Hepatic stellate cell (primary cell): ENCODE data around the gene SLC20A1.
A peak's percentile ranks its signal among the peaks of the same experiment; 100 is the strongest.
"Not testable (repeated sequence)": the region's sequence is repeated elsewhere in the genome, so short reads cannot be mapped to it uniquely, and the experiment has no call there.

Source experiments
- DNase-seq: peaks from one replicate; pipeline ENCODE4 v3.0.0; 2011; ENCODE audit warnings: low spot score

The SLC20A1 gene

DNA sequence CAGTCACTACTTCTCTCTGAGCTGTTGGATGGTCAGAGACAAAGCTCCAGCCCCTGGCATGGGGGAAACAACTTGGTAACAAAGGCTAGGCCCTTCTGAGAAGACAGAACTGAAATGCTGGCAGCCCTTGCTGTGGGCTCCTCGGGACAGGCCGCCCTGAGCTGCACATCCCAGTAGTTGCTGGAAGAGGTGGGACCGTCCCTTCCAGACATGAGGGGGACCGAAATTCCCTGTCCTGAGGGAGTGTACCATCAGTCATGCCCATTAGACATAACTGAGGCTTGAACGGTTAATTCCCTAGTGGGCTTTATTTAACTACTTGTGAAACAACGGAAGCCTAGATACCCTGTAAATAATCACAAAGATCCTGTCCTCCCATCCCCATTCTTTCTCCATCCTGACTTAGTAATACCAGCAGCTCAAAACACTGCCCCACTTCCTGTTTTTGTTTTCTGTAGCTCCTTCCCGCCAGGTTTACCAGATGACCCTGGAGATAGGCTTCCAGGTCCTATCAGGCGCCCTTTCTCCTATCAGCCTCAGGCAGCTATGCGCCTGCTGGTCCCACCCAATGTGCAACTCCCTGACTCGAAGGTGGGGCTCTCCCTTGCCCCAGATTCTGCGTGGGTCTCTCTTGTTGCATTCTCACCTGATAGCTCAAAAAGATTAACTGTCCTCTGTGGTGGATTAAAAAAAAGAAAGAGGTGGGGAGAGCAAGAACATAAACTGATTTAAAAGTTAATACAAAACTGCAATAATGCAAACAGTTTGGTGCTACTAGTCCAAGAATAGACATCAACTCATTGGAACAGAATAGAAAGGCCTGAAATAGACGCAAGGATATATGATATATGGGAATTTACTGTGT, 38.0 kb downstream of the SLC20A1 start:
- DNase-seq = no peak

DNA sequence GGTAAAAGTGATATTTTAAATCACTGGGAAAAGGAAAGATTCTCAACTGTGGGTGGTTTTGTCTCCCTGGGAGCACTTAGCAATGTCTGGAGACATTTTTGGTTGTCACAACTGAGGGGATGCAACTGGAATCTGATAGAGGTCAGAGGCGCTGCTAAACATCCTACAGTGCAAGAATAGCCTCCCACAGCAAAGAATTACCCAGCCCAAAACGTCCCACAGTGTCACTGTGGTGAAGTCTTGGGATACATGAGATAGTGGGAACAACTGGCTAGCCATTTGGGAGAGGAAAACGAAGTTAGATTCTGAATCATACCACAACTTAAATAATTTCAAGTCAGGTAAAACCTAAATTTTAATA, 38.7 kb downstream of the SLC20A1 start:
- no peak for DNase-seq

DNA sequence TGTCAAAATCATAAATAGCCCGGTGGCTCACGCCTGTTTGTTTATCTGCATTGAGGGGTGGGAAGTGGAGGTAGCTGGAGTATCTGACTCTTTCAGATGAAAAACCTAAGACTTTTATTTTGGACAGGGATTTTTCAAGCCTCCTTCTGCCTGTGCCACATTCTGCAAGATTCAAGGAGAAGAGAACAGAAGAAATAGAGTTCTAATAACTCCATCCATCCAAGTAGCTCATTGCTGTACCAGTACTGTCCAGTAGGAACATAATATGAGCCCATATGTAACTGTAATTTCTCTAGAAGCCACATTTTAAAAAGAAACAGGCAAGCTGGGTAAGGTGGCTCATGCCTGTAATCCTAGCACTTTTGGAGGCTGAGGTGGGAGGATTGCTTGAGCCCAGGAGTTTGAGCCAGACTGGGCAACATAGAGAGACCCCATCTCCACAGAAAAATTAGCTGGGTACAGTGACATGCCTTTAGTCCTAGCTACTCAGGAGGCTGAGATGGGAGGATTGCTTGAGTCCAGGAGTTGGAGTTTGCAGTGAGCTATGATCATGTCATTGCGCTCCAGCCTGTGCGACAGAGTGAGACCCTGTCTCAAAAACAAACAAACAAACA, 39.6 kb downstream of the SLC20A1 start:
- no peak for DNase-seq

DNA sequence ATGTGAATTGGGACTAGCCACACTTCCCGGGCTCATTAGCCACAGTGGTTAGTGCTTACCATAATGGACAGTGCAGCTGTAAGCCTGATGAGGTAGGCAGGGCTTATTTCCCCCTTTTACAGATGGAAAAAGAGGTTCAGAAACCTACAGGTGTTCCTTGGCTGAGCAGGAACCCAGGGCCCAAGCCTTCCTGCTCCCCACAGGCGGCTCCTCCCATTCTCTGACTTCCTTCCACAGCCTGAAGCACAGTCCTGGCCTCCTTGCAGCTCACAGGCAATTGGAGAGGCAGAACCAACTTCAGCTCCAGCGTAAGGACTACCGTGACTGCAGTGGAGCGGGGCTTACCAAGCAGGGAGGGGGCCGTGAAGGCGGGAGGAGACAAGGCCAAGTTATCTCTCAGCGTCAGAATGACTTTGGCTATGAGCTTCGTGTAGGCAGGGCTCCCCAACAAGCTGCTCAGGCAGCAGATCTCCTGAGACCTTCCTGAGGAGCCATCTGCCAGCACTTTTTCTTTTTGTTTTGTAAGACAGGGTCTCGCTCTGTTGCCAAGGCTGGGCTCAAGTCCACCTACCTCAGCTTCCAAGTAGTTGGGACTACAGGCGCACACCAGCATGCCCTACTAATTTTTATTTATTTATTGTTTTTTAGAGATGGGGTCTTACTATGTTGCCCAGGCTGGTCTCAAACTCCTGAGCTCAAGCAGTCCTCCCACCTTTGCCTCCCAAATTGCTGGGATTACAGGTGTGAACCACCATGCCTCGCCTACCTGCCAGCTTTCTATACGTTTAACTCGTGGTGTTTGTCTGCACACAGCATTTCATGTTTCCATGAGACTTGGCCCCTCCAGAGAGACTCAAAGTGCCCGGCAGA, 40.8 kb downstream of the SLC20A1 start:
- DNase-seq = no peak

DNA sequence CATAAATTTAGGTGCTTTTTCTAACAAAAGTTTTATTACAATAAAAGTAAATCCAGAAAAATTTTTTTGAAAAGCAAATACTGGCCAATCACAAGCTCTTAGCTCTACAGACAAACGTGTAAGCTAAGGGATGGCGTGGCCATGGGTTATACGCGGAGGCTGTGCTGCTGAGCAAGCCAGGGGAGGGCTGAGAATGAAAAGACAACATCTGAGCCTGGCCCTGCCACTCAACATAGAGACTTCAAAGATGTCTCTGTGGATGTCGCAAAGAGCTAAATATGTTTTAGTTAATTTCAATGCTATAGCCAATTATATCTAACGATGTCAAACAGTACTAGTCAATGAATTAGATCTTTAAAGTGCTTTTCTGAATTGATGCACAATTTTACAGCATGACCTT, 41.8 kb downstream of the SLC20A1 start:
- no peak for DNase-seq

DNA sequence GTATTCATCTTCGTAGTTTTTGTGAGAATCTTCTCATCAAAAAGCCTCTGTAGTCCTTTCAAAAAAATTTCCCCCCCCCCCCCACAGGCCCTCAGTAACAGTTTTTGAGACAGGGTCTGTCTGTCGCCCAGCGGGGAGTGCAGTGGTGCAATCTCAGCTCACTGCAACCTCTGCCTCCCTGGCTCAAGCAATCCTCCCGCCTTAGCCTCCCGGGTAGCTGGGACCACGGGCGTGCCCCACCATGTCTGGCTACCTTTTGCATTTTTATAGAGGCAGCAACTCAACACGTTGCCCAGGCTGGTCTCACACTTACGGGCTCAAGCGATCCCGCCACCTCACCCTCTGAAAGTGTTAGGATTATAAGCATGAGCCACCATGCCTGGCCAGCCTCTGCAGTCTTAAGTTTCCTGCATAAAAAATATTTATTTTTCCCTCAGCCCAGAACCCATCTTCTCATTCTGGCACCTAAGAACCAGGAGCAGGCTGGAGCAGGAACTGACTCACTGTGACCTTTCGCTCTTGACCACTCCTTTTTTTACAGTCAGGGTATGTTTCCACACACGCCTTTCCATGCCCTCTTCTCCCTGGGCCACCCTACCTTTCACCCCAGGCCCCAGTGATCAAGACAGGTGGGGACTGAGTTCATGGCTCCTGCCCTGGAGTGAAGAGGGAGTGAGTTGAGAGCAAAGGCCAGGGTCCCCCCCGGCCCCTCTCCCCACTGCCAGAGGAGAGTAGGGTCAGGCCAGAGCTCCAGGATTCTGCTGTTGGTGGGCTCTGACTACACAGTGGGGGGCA, 42.5 kb downstream of the SLC20A1 start:
- no peak for DNase-seq

DNA sequence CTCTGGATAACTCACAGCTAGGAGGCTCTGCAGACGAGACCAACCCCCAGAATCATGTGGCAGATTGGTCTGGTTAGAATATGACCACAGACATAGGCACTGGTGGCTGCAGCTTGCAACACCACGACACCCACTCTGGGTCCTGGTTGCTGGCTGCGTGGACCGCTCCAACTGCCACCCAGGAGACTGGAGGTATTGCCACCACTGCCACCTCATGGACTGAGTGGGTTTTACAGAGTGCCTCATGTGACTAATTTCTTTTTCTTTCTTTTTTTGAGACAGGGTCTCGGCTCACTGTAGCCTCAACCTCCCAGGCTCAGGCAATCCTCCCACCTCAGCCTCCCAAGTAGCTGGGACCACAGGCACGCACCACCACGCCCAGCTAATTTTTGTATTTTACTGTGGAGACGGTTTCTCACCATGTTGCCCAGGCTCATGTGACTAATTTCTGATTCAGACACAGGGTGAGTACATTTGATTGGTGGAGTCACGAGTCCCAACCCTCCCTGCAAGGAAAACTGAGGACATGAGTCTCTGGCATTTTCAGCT, 45.2 kb downstream of the SLC20A1 start:
- DNase-seq = peak; percentile 52

DNA sequence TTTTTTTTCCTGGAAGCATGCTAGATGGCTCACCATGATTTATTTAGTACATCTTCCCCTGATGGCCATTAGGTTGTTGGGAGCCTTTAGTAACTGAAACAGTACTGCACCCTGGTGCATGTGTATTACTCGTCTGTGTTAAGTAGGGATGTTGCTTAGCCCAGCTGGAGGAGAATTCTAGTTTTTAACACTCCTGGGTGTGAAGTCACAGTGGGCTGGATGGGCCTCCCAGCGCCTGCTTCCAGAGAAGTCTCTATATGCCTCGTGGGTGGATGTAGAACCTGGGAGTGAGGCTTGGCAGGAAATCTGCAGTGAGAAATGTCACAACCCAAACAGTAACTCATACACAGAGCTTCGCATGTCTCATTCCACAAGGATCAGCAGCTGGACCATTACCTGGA, 46.1 kb downstream of the SLC20A1 start:
- DNase-seq = no peak

DNA sequence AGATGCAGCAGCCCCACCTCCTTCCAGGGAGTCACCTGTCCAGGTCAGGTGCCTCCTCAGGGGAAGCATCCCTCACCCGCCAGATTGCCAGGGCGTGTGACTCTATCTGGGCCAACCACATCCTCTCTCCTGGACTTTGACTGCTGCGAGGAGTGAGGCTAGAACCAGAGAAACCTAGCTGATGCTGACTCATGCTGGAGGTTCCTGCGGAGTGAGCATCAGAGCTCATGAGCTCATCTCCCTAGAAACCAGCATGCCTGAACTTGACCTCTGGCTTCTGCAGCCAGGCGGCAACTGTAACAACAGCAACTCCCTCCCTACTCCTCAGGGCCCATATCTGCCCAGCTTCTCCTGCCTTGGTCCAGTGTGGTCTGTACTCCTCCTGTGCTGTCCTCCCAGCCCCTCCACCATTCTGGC, 46.8 kb downstream of the SLC20A1 start:
- peak; percentile 94 for DNase-seq

DNA sequence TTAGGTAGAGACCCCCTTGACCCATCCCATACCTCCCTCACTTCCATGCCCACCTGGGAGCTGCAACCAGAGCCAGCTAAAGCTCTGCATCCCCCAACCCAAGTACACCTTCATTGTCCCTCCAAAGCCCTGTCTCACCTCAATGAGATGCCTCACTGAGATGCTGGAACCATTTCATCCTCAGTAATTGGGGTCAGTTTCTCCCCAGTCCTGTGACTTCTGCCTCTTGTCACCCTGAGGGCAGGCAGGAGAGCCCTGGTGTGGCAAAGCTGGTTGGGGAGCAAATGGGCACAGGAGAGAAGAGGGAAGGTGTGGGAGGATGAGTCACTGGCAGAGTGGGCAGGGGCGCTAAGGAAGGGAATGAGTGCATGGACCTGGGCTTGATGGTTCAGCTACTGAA, 47.2 kb downstream of the SLC20A1 start:
- no peak for DNase-seq

DNA sequence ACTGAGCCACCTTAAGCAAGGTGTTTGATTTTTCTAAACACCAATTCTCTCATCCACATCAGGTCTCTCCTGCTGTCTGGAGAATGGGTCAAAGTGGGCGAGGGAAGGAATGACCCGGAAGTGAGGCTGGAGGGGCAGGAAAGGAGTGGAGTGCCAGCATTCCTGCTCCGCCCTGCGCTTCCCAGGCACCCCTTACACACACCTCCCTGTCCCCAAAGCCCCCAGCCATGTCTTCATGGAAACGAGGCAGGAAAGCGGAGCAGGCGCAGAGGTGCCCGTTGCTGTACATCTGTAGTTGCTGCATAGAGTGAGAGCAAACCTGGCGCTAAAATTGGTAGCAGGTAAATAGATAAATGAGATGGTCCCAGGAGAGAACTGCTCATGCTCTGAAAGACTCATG, 47.9 kb downstream of the SLC20A1 start:
- no peak for DNase-seq

DNA sequence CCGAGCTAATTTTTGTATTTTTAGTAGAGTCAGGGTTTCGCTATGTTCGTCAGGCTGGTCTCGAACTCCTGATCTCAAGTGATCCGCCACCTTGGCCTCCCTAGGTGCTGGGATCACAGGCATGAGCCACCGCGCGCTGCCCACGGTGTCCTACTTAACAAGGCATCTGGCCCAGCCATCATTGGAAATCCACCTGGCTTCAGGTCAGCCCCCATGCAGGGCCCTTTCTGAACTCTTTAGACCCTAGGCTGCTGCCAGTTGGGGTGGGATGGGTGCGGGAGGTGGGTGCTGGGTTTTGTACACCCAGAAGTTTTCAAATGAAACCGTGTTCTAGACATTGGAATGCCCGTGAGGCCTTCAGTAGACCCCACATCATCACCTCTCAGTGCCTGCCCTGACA, 48.4 kb downstream of the SLC20A1 start:
- DNase-seq = no peak

DNA sequence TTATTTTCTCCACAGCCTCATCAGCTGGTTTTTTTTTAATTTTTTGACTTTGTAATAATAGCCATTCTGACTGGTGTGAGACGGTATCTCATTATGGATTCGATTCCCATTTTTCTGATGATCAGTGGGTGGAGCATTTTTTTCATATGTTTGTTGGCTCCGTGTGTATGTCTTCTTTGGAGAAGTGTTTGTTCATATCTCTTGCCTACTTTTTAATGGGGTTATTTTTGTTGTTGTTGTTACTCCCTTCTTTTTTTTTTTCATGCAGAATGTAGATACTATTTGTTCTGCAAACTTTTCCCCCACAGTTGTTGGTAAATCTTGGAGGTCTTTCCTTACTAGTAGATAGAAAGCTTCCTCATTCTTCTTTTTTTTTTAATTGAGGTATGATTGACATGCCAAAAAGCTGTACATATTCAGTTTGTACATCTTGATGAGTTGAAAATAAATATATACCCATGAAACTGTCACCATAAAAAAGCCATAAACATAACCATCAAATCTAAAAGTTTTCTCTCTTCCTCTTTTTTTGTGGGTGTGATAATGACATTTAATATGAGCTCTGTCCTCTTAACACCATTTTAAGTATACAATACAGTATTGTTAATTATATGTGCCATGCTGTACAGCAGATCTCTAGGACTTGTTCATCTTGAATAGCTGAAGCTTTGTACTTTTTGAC, 53.2 kb downstream of the SLC20A1 start:
- no peak for DNase-seq

DNA sequence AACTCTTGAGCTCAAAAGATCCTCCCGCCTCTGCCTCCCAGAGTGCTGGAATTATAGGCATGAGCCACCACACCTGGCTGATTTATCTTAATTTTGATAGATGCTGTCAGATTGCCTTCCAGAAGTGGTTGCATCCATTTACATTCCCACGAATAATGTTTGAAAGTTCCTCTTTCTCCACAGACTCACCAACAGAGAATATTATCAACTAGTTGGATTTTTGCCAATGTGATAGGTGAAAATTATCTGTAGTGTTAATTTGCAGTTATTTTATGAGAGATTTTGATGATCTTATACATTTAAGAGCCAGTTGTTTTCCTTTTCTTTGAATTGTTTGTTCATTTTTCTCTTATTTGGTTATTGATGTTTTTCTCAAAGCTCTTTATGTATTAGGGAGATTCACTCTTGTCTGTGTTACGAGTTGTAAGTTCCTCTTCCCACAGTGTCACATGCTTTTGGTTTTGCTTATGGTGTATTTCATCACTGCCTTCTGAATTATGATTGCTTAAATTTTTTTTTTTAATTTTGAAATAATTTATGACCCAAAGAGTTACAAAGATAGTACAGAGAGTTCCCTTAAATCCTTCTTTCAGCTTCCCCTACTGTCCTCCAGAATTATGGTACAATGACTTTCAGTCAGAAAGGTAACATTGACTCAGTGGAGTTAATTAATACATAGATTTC, 54.4 kb downstream of the SLC20A1 start:
- no peak for DNase-seq

DNA sequence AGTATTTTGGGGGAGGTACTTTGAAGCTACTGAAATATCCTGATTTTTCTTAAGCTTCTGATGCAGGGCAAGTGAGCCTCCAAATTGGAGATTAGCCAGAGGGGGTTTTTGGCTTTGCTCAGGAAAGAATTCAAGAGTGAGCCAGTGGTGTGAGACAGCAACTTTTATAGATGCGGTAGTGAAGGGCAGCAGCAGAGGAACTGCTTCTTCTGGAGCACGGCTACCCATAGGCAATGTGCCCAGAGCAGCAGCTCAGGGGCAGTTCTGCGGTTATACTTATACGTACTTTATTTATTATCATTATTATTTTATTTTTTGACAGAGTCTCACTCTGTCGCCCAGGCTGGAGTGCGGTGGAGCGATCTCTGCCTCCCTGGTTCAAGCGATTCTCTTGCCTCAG, 55.3 kb downstream of the SLC20A1 start:
- no peak for DNase-seq

DNA sequence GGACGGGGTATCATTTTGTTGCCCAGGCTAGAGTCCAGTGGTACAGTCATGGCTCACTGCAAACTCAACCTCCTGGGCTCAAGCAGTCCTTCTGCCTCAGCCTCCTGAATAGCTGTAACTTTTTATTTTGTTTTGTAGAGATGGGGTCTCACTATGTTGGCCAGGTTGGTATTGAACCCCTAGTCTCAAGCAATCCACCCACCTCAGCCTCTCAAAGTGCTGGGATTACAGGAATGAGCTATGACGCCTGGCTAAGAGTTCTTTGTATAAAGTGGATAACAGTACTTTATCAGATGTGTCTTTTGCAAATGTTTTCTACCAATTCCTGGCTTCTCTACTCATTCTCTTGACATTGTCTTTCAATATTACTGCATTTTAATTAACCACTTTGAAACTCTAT, 57.9 kb downstream of the SLC20A1 start:
- no peak for DNase-seq

DNA sequence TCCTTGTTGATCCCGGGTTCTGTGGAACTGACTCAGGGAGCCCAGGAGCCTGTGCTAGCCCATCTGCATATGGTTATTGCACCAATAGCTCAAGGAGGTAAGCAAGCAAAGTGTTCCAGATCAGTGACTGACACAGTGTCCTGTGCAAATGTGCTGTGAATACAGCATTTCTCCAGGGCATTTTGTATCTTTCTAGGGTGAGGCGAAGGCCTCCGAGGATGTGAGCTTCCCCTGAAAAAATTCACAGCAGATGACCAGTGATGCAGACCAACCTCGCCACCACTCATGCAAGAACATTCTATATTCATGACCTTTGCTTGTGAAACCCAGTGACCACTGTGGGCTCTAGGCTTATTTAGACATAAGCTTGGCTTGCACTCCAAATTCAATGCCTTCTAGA, 59.8 kb downstream of the SLC20A1 start:
- no peak for DNase-seq

DNA sequence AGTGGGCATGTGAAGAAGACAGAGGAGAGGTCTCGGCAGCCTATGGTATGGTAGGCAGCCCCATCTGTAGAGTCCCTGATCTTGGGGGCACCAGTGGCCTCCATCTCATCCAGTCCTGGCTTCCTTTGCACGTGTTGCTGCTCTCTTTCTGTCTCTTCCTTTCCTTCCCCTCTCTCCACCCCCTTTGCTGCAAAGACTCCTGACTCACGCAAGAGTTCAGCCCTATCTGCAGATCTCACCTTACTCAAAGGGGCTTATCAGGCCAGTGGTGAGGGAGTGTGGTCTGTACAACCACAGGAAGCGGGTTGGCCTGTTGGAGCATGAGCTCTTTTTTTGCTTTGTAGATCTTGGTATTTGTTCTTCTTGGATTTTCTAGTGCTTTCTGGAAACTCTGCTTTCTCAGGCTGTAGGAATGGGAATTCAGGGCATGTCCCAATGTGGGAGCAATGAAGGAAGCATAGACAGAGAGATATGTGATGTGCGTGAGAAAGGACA, 60.5 kb downstream of the SLC20A1 start:
- DNase-seq = no peak

DNA sequence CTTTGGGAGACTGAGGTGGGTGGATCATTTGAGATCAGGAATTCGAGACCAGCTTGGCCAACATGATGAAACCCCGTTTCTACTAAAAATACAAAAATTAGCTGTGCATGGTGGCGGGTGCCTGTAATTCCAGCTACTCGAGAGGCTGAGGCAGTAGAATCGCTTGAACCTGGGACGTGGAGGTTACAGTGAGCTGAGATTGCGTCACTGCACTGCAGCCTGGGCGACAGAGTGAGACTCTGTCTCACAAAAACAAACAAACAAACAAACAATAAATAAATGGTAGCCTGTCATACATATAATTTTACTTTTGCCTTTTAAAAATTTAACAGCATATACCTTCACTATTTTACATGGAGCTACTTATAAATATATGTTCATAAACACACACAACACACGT, 61.2 kb downstream of the SLC20A1 start:
- not testable (repeated sequence) for DNase-seq

DNA sequence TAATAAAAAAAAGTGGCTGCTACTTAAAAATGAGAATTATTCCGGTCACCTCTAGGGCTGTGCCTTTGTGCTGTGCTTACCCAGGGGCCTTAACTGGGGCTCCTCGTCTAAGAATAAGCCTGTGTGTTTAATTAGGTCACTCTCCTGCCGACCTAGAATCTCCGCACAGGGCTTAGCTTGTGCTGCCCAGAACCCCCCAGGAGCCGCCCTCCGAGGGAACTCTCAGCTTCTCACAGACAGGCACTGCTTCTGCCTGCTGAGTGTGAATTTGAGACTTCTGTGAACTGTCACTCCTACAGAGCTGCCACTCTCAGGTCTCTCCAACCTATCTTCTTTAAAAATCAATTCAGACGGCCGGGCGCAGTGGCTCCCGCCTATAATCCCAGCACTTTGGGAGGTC, 63.2 kb downstream of the SLC20A1 start:
- DNase-seq = no peak
